HG03135 (cell line): ENCODE results near the gene CRYGA.

Source experiments
- ATAC-seq: cut with Tn5 transposase; IDR thresholded peaks from one replicate; pipeline ENCODE4 v1.9.1; 2021; ENCODE audit warnings: mild to moderate bottlenecking, moderate library complexity; ENCODE audit not compliant: unreplicated experiment

CRYGA gene

GRCh38 chr2:208163489-208163888 lies at the start of gene CRYGA:
CRYGA (minus strand) TSS chr2:208163589; CDS start chr2:208163556, 33 bp downstream.
- ATAC-seq: no peak

- no peak for ATAC-seq
Measured at GRCh38 chr2:208210688-208211451, 47.5 kb upstream of the CRYGA start.

GRCh38 chr2:208208335-208209085 lies 45.1 kb upstream of the CRYGA start:
- ATAC-seq: no peak

GRCh38 chr2:208207769-208208168 lies 44.4 kb upstream of the CRYGA start:
- ATAC-seq: no peak

GRCh38 chr2:208204166-208204565 lies 40.8 kb upstream of the CRYGA start:
- no peak for ATAC-seq

GRCh38 chr2:208195531-208195930 lies 32.1 kb upstream of the CRYGA start:
- ATAC-seq: no peak

- ATAC-seq: no peak
Measured at GRCh38 chr2:208192611-208193236, 29.3 kb upstream of the CRYGA start.

- no peak for ATAC-seq
Measured at GRCh38 chr2:208189810-208190503, 26.6 kb upstream of the CRYGA start, which contains the start of gene C2orf80. C2orf80 (minus strand) TSS chr2:208190030; CDS start chr2:208186986, 3,044 bp downstream.

GRCh38 chr2:208189069-208189809 lies 25.9 kb upstream of the CRYGA start:
- no peak for ATAC-seq

- no peak for ATAC-seq
Measured at GRCh38 chr2:208186893-208187292, 23.5 kb upstream of the CRYGA start.

- no peak for ATAC-seq
Measured at GRCh38 chr2:208186465-208186864, 23.1 kb upstream of the CRYGA start.

GRCh38 chr2:208183972-208184705 lies 20.8 kb upstream of the CRYGA start:
- ATAC-seq: no peak

GRCh38 chr2:208183526-208183925 lies 20.1 kb upstream of the CRYGA start:
- no peak for ATAC-seq

GRCh38 chr2:208182835-208183234 lies 19.4 kb upstream of the CRYGA start:
- ATAC-seq: no peak

GRCh38 chr2:208179028-208179609 lies 15.7 kb upstream of the CRYGA start:
- no peak for ATAC-seq

GRCh38 chr2:208175840-208176153 lies 12.4 kb upstream of the CRYGA start:
- no peak for ATAC-seq

GRCh38 chr2:208175069-208175839 lies 11.9 kb upstream of the CRYGA start:
- ATAC-seq: peak; percentile 98

- ATAC-seq: no peak
Measured at GRCh38 chr2:208174144-208174543, 10.8 kb upstream of the CRYGA start.

- no peak for ATAC-seq
Measured at GRCh38 chr2:208172125-208172524, 8.7 kb upstream of the CRYGA start.
